ENCODE data around the gene KLHDC10. TPM values are rescaled to one million over a fixed set of nuclear protein-coding genes. Genes with fewer than 3 reads are reported as not detected.

Gene KLHDC10
- total RNA-seq, 2 experiments from 2014 or later: 7.0 to 8.8 TPM

GRCh38 chr7:130160455-130160854 lies 90.1 kb downstream of the KLHDC10 start:
- no peak overlapping the region for H3K4me3 ChIP-seq (ENCODE audit: low read length)
- ChIA-PET POLR2A (interaction anchor here (1.0 kb wide), 1 partner anchor 19 kb away, joined by 3 read pairs; no protein-coding TSS in a partner anchor), CTCF (no interaction called here)
- H3K36me3 Mint-ChIP-seq (ENCODE audit: low read depth): peaks cover 70% of the 10 kb centered on the region
- no peak overlapping the region for H3K27ac ChIP-seq (ENCODE audit: low read depth in 1 of 2, low read length in 2 of 2)
- H3K27me3 Mint-ChIP-seq: no peaks in the 10 kb centered on the region
- H3K27ac Mint-ChIP-seq: no peak overlapping the region
- H3K4me3 Mint-ChIP-seq: no peak overlapping the region
- intact Hi-C loops (cut with DNase I, micrococcal nuclease): no loop called here
- no peak for TF ChIP-seq CTCF (IDR thresholded peaks at IDR 0.05)
- no peaks in the 10 kb centered on the region for H3K4me1 ChIP-seq (ENCODE audit: insufficient read depth, low read length)
- peaks cover 38% of the 10 kb centered on the region for H3K36me3 ChIP-seq (ENCODE audit: insufficient read depth, low read length)
- no peaks in the 10 kb centered on the region for H3K27me3 ChIP-seq (ENCODE audit: control insufficient read depth in 1 of 2, insufficient read depth in 2 of 2, low read length in 2 of 2)
- ATAC-seq (ENCODE audit: poor library complexity) (no peak), DNase-seq (no peak)
- peaks cover 3% of the 10 kb centered on the region for H3K9me3 Mint-ChIP-seq
- no peaks in the 10 kb centered on the region for H3K4me1 Mint-ChIP-seq (ENCODE audit: low read depth)
- peaks cover 9 to 31% of the 10 kb centered on the region in 2 experiments for H3K9me3 ChIP-seq (ENCODE audit: control insufficient read depth in 1 of 2, insufficient read depth in 1 of 2, low read length in 2 of 2)

GRCh38 chr7:130162196-130162595 lies 91.9 kb downstream of the KLHDC10 start:
- Mint-ChIP-seq H3K27ac (no peak overlapping the region), H3K9me3 (peaks cover 3% of the 10 kb centered on the region), H3K4me1 (ENCODE audit: low read depth) (no peaks in the 10 kb centered on the region), H3K4me3 (no peak overlapping the region), H3K27me3 (no peaks in the 10 kb centered on the region), H3K36me3 (ENCODE audit: low read depth) (peaks cover 83% of the 10 kb centered on the region)
- CTCF ChIA-PET: no interaction called here
- H3K27ac ChIP-seq (ENCODE audit: low read depth in 1 of 2, low read length in 2 of 2): no peak overlapping the region
- no peak overlapping the region for H3K4me3 ChIP-seq (ENCODE audit: low read length)
- intact Hi-C loops (cut with DNase I, micrococcal nuclease): no loop called here
- no peaks in the 10 kb centered on the region for H3K4me1 ChIP-seq (ENCODE audit: insufficient read depth, low read length)
- TF ChIP-seq CTCF (IDR thresholded peaks at IDR 0.05): no peak
- peaks cover 3 to 14% of the 10 kb centered on the region in 2 experiments for H3K9me3 ChIP-seq (ENCODE audit: control insufficient read depth in 1 of 2, insufficient read depth in 1 of 2, low read length in 2 of 2)
- POLR2A ChIA-PET: no interaction called here
- no peaks in the 10 kb centered on the region for H3K27me3 ChIP-seq (ENCODE audit: control insufficient read depth in 1 of 2, insufficient read depth in 2 of 2, low read length in 2 of 2)
- ATAC-seq (ENCODE audit: poor library complexity) (no peak), DNase-seq (no peak)
- H3K36me3 ChIP-seq (ENCODE audit: insufficient read depth, low read length): peaks cover 49% of the 10 kb centered on the region

GRCh38 chr7:130174237-130174959 lies 104.1 kb downstream of the KLHDC10 start:
- H3K4me1 ChIP-seq (ENCODE audit: insufficient read depth, low read length): no peaks in the 10 kb centered on the region
- H3K4me3 ChIP-seq (ENCODE audit: low read length): no peak overlapping the region
- no peak for ATAC-seq (ENCODE audit: poor library complexity)
- H3K9me3 ChIP-seq (ENCODE audit: control insufficient read depth in 1 of 2, insufficient read depth in 1 of 2, low read length in 2 of 2): no peaks in the 10 kb centered on the region
- Mint-ChIP-seq H3K27me3 (no peaks in the 10 kb centered on the region), H3K36me3 (ENCODE audit: low read depth) (peaks cover 79% of the 10 kb centered on the region), H3K9me3 (no peaks in the 10 kb centered on the region), H3K27ac (no peak overlapping the region), H3K4me1 (ENCODE audit: low read depth) (no peaks in the 10 kb centered on the region), H3K4me3 (no peak overlapping the region)
- H3K27ac ChIP-seq (ENCODE audit: low read depth in 1 of 2, low read length in 2 of 2): no peak overlapping the region
- ChIA-PET POLR2A (no interaction called here), CTCF (no interaction called here)
- no peak for DNase-seq
- H3K36me3 ChIP-seq (ENCODE audit: insufficient read depth, low read length): peaks cover 59% of the 10 kb centered on the region
- intact Hi-C loops (cut with DNase I, micrococcal nuclease): no loop called here
- H3K27me3 ChIP-seq (ENCODE audit: control insufficient read depth in 1 of 2, insufficient read depth in 2 of 2, low read length in 2 of 2): no peaks in the 10 kb centered on the region
- no peak for TF ChIP-seq CTCF (IDR thresholded peaks at IDR 0.05)
